ENCODE measurements around the gene GINS1.
"Not testable (repeated sequence)": the region's sequence is repeated elsewhere in the genome, so short reads cannot be mapped to it uniquely, and the experiment has no call there.

GINS1 gene

DNA sequence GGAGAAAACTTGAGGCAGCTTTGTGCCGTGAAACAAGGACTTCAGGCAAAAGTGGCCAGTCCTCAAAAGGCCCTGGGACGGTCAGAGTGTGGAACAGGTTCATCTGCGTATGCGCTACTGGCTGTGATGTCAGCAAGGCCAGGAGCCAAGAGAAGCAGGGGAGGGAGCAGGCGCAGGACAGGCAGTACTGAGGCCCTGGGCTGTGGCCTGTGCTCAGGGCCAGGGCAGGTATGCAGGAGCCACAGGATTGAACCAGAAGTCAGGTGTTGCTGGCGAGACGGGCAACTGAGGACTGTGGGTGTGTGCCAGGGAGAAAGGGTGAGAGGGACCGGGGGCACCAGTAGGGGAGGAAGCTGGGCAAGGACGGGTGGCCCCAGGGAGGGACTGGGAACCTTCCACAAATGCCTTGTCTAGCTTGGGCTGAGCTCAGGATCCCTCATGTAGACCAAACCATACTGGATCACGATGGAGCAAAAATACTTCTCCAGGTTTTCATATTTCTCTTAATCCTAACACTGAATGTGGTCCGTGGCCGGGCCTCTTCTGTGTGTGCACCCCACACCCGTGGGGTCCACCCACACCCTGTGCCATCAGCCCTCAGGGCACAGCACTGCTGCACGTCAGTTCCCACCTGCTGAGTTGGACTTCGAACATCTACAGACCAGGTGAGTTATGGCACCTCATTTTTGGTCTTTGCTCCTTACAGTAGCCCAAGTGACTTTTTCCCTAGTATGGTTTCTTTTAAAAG lies 46.9 kb downstream of the GINS1 start:
- DNase-seq (ENCODE audit: low read depth) = no peak

DNA sequence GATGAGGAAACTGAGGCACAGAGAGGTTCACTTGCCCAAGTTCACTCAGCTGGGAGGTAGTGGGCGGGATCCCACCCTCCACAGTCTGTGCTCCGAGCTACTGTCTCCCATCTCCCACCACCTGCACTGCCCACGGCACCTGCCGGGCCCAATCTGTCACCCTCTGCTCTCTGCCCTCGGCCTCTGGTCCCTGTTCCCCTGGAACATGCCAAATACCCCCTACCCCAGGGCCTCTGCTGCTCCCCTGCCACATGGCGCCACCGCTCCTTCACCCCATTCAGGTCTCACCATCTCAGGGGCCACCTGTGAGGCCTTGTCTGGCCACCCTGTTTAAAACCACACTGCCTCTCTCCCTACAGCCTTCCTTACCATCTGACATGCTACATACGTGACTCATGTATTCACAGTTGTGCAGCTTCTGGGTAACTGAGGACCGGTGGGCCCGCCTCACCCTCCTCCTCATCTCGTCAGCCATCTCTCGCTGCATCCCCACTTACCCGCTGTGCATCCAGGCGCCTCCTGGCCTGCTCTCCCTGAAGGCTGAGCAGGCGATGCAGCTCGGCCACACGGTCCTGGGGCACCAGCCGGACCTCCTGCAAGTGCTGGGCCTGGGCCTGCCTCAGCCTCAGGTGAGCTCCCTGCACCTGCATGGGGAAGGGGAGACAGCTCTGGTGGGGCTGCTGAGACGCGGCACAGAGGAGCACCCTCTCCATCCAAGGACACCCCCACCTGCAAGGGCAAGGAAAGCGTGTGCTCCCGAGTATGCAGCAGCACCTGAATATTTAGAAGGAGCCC lies 50.6 kb downstream of the GINS1 start:
- DNase-seq (ENCODE audit: low read depth) = no peak

DNA sequence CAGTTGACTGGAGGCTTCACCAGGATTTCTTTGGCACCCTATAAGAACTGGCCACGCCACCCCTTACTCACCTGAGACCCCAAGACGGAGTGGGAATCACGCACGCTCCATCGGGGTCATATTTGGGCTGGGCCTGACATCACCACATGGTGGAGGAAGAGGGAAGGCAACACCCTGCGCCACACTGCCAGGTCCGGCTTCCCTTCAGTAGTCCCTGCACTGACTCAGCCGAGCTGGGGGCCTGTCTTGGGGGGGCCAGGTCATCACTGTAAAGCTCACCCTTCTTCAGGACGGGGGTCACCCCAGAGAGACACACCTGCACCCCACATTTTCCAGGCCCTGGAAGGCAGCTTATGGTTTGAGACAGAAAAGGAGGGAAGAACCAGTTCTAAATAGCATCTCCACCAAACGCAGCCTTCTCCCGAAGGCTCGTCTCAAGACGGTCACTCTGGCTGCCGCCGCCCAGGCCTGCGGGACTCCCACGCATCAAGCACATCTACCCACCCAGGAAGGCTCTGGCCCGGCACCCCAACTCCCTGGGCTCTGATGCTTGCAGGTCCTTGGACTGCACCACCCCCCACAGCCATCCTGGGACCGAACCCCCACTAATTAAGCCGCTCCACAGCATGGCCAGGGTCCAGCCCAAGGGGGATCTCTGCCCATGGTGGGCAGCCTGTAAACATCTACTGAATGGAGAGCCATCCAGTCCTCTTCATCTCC lies 51.8 kb downstream of the GINS1 start:
- no peak for DNase-seq (ENCODE audit: low read depth)

DNA sequence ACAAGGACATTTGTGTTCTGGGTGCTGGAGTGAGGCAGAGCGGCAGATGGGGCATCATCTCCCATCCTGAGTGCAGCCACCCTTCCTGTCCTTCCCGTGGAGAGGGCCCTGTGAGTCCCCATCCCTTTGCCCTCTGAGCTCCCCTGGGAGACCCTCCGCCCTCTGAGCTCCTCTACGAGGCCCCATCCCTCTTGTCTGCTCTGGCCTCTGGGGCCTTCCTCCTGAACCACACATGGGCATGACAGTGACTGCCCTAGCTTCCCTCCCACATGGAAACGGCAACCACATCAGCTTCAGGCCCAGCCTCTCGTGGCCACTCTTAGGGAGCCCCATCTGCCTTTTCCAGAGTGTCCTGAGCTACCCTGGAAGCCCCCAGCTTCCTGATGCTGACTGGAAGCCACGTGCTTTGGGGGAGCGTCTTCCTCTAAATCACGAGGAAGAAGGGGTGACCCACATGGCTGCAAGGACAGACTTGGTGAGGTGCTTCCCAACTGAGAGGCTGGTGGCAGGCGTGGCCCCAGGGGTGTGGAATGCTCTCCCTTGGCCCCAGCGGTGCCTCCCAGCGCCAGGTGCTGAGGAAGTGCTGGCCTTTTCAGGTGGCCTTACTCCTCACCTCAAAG lies 52.6 kb downstream of the GINS1 start:
- DNase-seq (ENCODE audit: low read depth) = no peak

DNA sequence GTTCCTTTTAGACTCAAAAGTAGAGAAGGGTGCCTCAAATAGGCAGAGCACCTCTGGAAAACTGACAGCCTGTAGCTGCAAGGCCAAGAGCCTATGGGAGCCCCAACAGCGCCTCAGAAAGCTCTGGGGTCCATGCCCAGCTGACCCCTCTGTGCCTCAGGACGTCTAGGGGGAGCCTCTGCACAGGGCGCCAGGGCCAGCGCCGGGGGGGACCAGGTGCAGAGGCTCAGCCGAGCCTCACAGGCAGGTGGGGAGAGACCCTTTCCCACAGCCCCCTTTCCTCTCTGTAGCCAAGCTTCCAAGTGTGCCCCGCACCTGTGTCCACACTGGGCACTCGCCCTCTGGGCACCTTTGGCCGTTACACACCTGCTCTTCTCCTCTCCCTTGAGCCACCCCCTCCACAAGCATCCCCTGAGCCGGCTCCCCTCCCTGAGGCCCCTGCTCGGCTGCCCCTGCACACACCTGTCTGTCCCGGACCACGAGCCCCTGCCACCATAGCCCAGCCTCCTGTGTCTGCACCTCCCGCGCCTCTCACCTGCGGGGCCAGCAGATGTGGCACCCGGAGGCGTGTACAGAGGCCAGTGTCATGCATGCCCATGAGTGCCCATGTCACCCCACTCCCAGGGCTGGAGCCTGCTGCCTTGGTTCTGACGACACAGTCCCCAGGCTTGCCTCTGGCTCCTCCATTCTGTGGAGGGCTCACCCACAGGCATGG lies 53.2 kb downstream of the GINS1 start:
- DNase-seq (ENCODE audit: low read depth) = no peak

DNA sequence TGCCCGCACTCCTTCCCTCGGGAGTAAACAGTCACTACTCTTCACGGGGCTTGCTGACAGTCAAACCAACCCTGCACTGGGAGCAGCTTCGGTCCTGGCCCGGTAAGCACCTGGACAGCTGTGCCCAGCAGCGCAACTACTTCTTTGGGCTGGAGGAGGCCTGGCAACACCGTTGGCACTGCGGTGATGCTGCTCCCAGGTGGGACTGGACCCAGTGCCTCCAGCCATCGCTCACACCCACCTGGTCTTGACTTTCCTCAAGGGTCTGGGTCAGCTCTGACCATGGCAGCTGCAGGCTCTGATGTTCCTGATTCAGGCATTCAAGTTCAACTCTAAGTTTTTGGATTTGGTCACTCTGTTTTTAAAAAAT lies 53.8 kb downstream of the GINS1 start:
- DNase-seq (ENCODE audit: low read depth) = no peak

DNA sequence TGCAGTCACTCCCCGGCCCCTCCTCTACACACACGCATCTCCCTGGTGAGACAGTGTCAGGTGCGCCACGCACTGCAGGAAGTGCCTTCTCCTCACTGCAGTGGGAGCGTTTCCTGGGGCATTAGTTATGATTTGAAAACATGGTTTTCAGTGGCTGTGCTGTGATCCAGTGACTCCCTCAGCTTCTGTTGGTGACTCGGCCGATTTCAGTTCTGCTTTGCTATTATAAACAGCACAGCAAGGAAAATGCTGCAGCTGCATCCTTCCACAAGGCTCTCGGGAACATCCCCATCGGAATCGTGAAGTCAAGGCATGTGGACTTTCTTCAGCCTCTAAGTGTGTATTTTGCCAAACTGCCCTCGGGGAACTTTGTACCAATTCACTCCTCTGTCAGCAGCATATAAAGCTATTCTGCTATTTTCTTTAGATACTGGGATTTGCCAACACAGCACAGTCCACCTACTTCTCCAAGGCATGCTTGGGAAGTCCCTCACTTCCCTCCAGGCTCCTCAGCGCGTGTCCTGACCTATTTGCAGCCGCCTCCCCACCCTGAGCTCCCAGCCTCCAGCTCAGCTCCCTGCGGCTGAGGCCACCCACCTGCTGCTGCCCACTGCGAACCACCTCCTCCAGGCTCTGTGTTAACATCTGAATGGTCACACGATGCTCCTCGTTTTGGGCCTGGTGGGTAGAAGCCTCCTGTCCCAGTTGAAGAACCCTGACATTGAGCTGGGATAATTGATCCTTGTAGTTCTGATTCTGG lies 54.5 kb downstream of the GINS1 start:
- DNase-seq (ENCODE audit: low read depth) = no peak

DNA sequence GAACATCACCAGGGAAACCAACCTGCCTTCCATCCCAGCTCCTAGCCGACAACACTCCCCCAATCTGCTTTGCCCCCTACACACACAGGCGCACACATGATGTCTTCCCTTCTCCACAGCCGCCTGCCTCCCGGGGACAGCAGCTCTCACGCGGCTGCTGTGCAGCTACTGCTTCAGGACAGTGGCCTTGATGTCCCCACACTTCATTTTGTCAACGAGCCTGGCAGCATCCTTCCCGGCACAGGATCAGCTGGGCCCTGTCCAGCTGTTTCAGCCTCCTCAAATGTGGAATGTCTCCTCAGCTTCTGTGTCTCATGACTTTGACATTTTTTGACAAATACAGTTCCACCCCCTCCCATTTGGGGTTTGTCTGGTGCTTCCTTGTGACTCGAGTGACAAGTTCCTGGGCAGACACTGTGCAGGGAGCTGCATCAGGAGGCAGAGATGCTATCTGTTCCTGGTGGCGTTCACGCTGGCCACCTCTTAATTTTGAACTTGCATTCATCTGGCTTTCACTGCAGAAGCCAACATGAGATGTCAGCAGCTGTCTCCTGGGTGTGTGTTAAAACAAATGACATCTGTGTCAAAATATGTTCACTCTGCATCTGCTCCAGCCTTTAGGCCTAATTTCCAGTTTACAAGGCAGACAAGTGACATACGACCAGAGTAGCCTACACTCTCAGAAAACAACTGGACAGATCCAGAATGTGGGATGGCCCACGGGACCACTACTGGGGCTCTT lies 57.2 kb downstream of the GINS1 start:
- no peak for DNase-seq (ENCODE audit: low read depth)

DNA sequence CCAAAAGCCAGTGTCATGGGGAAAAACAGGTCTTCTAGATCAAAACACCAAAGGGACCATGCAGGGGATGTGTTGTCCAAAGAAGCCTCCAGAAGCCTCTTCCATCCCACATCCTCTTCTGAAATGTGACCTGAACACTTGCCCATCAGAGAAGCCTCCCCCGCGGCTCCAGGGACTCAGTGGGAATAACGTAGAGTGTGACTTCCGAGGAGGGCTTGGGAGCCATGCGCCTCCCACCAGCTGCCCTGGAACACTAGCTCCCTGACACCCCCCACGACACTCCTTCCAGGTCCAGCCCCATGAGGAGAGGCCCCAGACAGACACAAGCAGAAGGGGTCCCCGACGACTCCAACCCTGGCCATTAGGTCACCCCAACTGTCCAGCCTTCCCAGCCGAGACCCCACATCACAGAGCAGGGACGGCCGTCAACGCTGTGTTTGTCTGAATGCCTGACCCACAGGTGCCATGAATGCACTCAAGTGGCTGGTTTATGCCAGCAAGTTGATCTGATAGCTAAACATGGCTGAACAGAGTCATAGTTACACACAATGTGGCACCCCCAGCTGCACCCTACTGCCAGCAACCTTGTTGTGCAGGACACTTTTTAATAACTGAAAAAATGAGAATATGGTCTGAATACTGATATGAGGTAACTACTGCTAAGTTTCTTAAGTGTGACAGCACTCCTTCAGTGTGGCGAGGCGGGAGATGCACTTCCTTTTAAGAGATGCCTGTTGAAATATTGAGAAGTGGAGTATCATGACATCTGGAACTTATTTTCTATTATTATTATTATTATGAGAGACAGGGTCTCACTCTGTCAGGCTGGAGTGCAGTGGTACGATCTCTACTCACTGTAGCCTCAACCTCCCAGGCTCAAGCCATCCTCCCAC lies 58.0 kb downstream of the GINS1 start:
- no peak for DNase-seq (ENCODE audit: low read depth)

DNA sequence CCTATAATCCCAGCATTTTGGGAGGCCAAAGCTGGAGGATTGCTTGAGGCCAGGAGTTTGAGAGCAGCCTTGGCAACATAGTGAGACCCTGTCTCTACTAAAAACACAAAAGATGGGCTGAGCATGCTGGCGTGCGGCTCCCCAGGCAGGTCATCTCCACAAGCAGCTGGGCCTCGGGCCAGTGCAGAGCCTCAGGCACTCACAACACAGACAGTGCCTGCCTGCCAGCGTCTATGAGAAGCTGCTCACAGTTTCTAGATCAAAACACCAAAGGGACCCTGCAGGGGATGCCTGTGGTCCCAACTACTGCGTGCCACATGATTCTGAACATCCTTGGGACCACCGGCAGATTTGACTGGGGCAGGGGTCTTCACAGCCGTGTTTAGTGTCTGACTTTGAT lies 59.4 kb downstream of the GINS1 start:
- DNase-seq (ENCODE audit: low read depth) = no peak

DNA sequence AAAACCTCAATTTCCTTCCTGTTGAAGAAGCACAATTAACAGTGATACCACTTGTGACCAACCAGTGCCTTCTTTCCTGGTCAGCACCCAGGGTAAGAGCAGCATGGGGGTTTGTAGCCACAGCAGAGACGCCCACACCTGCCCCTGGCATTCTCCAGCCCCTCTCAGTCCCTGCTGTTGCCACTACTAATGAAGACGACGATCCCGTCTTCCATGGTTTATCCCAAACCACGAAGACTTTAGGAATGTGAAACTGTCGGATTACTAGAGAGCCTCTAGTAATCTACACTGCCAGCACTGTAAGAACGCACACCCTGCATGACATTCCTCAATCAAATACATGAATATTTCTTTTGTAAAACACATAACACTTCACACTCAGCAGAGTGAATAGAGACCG lies 60.0 kb downstream of the GINS1 start:
- DNase-seq (ENCODE audit: low read depth) = no peak

DNA sequence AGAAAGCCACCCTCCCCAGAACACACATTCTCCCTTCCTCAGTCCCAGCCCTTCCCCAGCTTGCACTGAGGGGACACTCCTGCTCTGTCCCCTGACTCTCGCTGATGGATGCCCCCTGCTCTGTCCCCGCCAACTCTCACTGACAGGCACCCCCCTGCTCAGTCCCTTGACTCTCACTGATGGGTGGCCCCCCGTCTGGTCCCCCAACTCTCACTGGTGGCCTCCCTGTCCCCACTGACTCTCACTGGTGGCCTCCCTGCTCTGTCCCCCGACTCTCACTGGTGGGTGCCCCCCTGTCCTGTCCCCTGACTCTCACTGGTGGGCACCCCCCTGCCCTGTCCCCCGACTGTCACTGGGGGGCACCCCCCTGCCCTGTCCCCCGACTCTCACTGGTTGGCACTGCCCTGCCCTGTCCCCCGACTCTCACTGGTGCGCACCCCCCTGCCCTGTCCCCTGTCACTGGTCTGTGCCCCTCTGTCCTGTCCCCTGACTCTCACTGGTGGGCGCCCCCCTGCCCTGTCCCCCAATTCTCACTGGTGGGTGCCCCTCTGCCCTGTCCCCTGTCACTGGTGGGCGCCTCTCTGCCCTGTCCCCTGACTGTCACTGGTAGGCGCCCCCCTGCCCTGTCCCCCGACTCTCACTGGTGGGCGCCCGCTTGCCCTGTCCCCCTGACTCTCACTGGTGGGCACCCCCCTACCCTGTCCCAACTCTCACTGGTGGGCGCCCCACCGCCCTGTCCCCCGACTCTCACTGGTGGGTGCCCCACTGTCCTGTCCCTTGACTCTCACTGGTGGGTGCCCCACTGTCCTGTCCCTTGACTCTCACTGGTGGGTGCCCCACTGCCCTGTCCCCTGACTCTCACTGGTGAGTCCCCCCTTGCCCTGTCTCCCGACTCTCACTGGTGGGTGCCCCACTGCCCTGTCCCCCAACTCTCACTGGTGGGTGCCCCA lies 60.9 kb downstream of the GINS1 start:
- DNase-seq (ENCODE audit: low read depth) = no peak

DNA sequence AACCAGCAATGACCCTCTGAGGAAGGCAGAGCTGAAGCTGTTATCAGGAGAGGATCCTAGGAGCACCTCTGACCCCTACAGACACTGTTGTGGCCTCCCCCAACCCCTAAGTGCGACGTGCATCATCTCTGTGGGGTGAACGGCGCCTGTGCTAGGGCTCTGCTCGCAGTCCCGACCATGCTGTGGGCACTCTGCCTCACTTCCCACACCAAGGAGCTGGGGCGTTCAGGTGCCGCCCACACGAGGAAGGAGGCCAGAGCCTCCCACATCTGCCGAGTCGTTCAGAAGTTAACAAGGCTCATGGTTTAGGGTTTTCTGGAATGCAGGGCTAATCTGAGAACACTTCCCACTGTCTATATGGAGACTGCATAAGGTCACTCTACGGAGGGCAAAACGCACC lies 62.1 kb downstream of the GINS1 start:
- DNase-seq (ENCODE audit: low read depth) = no peak

DNA sequence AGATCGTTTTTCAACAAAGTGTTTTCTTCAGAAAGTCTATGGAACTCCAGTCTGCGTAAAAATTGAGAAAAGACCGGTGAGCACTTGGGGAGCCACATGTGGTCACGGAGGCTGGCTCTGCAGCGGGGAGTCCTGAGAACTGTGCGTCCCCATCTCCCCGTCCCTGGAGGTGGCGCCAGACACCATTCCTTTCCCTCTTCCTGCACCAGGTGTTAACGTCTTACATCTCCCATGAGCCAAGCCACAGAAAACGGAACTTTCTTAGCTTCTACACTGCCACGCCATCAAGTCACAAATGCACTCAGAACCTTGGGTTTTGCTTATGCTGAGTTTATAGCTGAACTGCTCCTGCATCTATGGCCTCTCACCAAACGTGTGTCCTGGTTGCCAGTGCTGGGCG lies 62.6 kb downstream of the GINS1 start:
- DNase-seq (ENCODE audit: low read depth) = no peak

DNA sequence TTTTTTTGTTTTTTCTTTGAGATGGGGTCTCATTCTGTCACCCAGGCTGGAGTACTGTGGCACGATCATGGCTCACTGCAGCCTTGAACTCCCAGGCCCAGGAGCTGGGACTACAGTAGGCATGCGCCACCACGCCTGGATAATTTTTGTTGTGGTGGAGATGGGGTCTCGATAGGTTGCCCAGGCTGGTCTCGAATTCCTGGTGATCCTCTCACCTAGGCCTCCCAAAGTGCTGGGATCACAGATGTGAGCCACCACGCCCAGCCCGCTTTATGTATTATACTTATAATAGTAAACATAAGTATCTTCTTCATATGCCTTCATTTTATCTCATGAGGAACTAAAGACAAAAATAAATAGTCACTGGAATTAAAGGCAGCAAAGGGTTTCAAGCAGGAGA lies 63.5 kb downstream of the GINS1 start:
- DNase-seq (ENCODE audit: low read depth) = no peak

DNA sequence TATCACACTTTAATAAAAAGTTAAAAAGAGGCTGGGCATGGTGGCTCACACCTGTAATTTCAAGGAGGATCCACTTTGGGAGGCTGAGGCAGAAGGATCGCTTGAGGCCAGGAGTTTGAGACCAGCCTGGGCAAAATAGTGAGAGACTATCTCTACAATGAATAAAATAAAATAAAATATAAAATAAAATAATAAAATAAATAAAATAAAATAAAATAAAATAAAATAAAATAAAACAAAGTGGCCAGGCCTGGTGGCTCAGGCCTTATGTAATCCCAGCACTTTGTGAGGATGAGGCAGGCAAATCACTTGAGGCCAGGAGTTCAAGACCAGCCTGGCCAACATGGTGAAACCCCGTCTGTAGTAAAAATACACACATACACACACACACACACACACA lies 65.8 kb downstream of the GINS1 start:
- DNase-seq (ENCODE audit: low read depth) = not testable (repeated sequence)

DNA sequence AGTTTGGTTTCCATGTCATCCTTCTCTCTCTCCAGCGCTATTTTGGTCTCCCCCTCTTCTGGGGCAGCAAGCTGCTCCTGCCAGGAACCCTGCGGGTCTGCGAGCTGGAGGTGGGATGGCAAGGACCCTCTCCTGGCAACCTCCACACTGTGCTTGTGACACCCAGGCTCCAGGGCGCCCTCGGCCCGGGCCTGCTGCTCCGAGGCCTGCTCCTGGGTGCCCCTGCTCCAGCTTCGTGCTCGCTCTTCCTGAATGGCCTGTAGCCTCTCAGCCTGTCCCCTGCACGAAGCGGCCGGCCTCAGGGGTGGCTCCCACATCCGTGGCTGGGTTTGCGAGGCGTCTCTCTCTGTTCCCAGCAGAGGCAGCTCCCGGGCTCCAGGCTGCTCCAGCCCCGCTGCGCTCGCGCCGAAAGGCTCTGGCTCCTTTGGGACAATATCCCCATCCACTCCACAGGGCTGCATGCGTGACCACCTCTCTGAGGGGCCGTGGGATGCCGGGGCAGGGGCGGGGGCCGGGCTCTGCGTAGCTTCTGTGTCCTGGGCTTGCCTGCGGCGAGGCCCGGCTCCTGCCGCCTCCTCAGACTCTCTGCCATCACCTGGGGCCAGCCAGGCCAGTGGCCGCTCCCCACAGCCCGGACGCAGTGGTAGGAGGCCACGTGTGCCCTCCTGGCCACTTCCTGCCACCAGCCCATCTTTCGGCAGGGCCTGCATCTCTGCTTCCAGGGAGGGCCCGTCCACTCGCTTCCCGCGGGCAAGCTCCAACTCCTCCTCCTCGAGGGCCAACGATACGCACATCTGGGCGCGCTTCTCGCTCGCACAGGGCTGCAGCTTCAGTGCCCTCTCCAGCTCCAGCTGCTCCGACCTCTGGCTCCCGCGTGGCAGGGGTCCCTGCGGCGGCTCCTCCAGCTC lies 68.9 kb downstream of the GINS1 start:
- no peak for DNase-seq (ENCODE audit: low read depth)
